ENCODE measurements around the gene HSD17B13.

The HSD17B13 gene

GRCh38 chr4:87260477-87260876 is 62.2 kb downstream of the HSD17B13 start:
- no peak overlapping the region for H3K27ac ChIP-seq (ENCODE audit: low read length)
- H3K4me1 ChIP-seq (ENCODE audit: insufficient read depth, low read length), result no peaks in the 10 kb centered on the region
- no peaks in the 10 kb centered on the region for H3K36me3 ChIP-seq (ENCODE audit: insufficient read depth, low read length)
- H3K79me2 ChIP-seq (ENCODE audit: insufficient read depth, low read length), result no peaks in the 10 kb centered on the region
- TF ChIP-seq EZH2 (IDR thresholded peaks at IDR 0.05; ENCODE audit: borderline replicate concordance, low read depth, low read length, severe bottlenecking), result no peak
- TF ChIP-seq CTCF (IDR thresholded peaks at IDR 0.05; ENCODE audit: borderline replicate concordance, extremely low read depth, low read length, poor library complexity, severe bottlenecking), result no peak
- no peaks in the 10 kb centered on the region for H3K27me3 ChIP-seq (ENCODE audit: insufficient read depth, low read length, poor library complexity)
- no peak for ATAC-seq (ENCODE audit: insufficient read depth, low read depth)
- H3K9ac ChIP-seq (ENCODE audit: low read depth, low read length), result no peak overlapping the region
- no peak overlapping the region for H3K4me2 ChIP-seq (ENCODE audit: insufficient read depth, low read length)
- no peaks in the 10 kb centered on the region for H4K20me1 ChIP-seq (ENCODE audit: insufficient read depth, low read length)
- no peak for DNase-seq
- H2AFZ ChIP-seq (ENCODE audit: low read depth, low read length), result no peak overlapping the region
- peaks cover 4% of the 10 kb centered on the region for H3K9me3 ChIP-seq (ENCODE audit: insufficient read depth, low read length, severe bottlenecking)
- H3K4me3 ChIP-seq (ENCODE audit: low read depth in 1 of 2, low read length in 2 of 2), result no peak overlapping the region

GRCh38 chr4:87258677-87259076 is 64.0 kb downstream of the HSD17B13 start:
- ATAC-seq (ENCODE audit: insufficient read depth, low read depth) (no peak), DNase-seq (no peak)
- Histone ChIP-seq H3K36me3 (ENCODE audit: insufficient read depth, low read length) (no peaks in the 10 kb centered on the region), H3K9ac (ENCODE audit: low read depth, low read length) (no peak overlapping the region), H3K27me3 (ENCODE audit: insufficient read depth, low read length, poor library complexity) (no peaks in the 10 kb centered on the region), H2AFZ (ENCODE audit: low read depth, low read length) (no peak overlapping the region), H3K4me3 (ENCODE audit: low read depth in 1 of 2, low read length in 2 of 2) (no peak overlapping the region), H4K20me1 (ENCODE audit: insufficient read depth, low read length) (no peaks in the 10 kb centered on the region), H3K79me2 (ENCODE audit: insufficient read depth, low read length) (no peaks in the 10 kb centered on the region), H3K4me1 (ENCODE audit: insufficient read depth, low read length) (no peaks in the 10 kb centered on the region), H3K27ac (ENCODE audit: low read length) (no peak overlapping the region), H3K4me2 (ENCODE audit: insufficient read depth, low read length) (no peak overlapping the region), H3K9me3 (ENCODE audit: insufficient read depth, low read length, severe bottlenecking) (peaks cover 4% of the 10 kb centered on the region)
- TF ChIP-seq CTCF (IDR thresholded peaks at IDR 0.05; ENCODE audit: borderline replicate concordance, extremely low read depth, low read length, poor library complexity, severe bottlenecking), result no peak
- no peak for TF ChIP-seq EZH2 (IDR thresholded peaks at IDR 0.05; ENCODE audit: borderline replicate concordance, low read depth, low read length, severe bottlenecking)

GRCh38 chr4:87257523-87257922 is 65.2 kb downstream of the HSD17B13 start:
- TF ChIP-seq CTCF (IDR thresholded peaks at IDR 0.05; ENCODE audit: borderline replicate concordance, extremely low read depth, low read length, poor library complexity, severe bottlenecking) (no peak), EZH2 (IDR thresholded peaks at IDR 0.05; ENCODE audit: borderline replicate concordance, low read depth, low read length, severe bottlenecking) (no peak)
- no peak overlapping the region for H3K4me2 ChIP-seq (ENCODE audit: insufficient read depth, low read length)
- no peak overlapping the region for H3K27ac ChIP-seq (ENCODE audit: low read length)
- H3K4me3 ChIP-seq (ENCODE audit: low read depth in 1 of 2, low read length in 2 of 2), result no peak overlapping the region
- DNase-seq, result no peak
- no peaks in the 10 kb centered on the region for H3K27me3 ChIP-seq (ENCODE audit: insufficient read depth, low read length, poor library complexity)
- H3K36me3 ChIP-seq (ENCODE audit: insufficient read depth, low read length), result no peaks in the 10 kb centered on the region
- no peaks in the 10 kb centered on the region for H3K79me2 ChIP-seq (ENCODE audit: insufficient read depth, low read length)
- H3K9me3 ChIP-seq (ENCODE audit: insufficient read depth, low read length, severe bottlenecking), result peaks cover 4% of the 10 kb centered on the region
- H4K20me1 ChIP-seq (ENCODE audit: insufficient read depth, low read length), result no peaks in the 10 kb centered on the region
- ATAC-seq (ENCODE audit: insufficient read depth, low read depth), result no peak
- H2AFZ ChIP-seq (ENCODE audit: low read depth, low read length), result no peak overlapping the region
- H3K4me1 ChIP-seq (ENCODE audit: insufficient read depth, low read length), result no peaks in the 10 kb centered on the region
- no peak overlapping the region for H3K9ac ChIP-seq (ENCODE audit: low read depth, low read length)

- no peak for ATAC-seq (ENCODE audit: insufficient read depth, low read depth)
- DNase-seq, result no peak
- no peak overlapping the region for H3K4me3 ChIP-seq (ENCODE audit: low read depth in 1 of 2, low read length in 2 of 2)
- no peaks in the 10 kb centered on the region for H3K79me2 ChIP-seq (ENCODE audit: insufficient read depth, low read length)
- H3K27ac ChIP-seq (ENCODE audit: low read length), result no peak overlapping the region
- H3K27me3 ChIP-seq (ENCODE audit: insufficient read depth, low read length, poor library complexity), result no peaks in the 10 kb centered on the region
- no peak overlapping the region for H2AFZ ChIP-seq (ENCODE audit: low read depth, low read length)
- H3K4me1 ChIP-seq (ENCODE audit: insufficient read depth, low read length), result no peaks in the 10 kb centered on the region
- no peaks in the 10 kb centered on the region for H3K36me3 ChIP-seq (ENCODE audit: insufficient read depth, low read length)
- TF ChIP-seq CTCF (IDR thresholded peaks at IDR 0.05; ENCODE audit: borderline replicate concordance, extremely low read depth, low read length, poor library complexity, severe bottlenecking) (no peak), EZH2 (IDR thresholded peaks at IDR 0.05; ENCODE audit: borderline replicate concordance, low read depth, low read length, severe bottlenecking) (no peak)
- H3K9me3 ChIP-seq (ENCODE audit: insufficient read depth, low read length, severe bottlenecking), result peaks cover 4% of the 10 kb centered on the region
- H3K9ac ChIP-seq (ENCODE audit: low read depth, low read length), result no peak overlapping the region
- no peaks in the 10 kb centered on the region for H4K20me1 ChIP-seq (ENCODE audit: insufficient read depth, low read length)
- H3K4me2 ChIP-seq (ENCODE audit: insufficient read depth, low read length), result no peak overlapping the region
Observed at GRCh38 chr4:87255755-87256154, 66.9 kb downstream of the HSD17B13 start.
